Upper lobe of left lung (tissue), 6 donors: ENCODE measurements around the gene TAF1B. TPM values are rescaled to one million over a fixed set of nuclear protein-coding genes. Genes with fewer than 3 reads are reported as not detected.

ENCODE experiments used
- ATAC-seq, 2 donors: fragments of 200-7000 bp; cut with Tn5 transposase; one replicate each; pipeline ENCODE4 v1.9.1; 2022; ENCODE audit warnings: mild to moderate bottlenecking in 2 of 2, moderate library complexity in 2 of 2; ENCODE audit not compliant: low FRiP score in 2 of 2
- DNase-seq, 2 donors: peaks; one replicate each; pipeline ENCODE4 v3.0.0-alpha.2; 2019 to 2020
- H3K27ac ChIP-seq, 4 donors: fragments of 200-600 bp; sonication (generic); one replicate each; pipeline ENCODE4 v1.5.1; 2016 to 2019
- H3K27me3 ChIP-seq, 4 donors: fragments of 200-600 bp; sonication (generic); one replicate each; pipeline ENCODE4 v1.5.1; 2017 to 2019
- H3K36me3 ChIP-seq, 4 donors: fragments of 200-600 bp; sonication (generic); one replicate each; pipeline ENCODE4 v1.5.1; 2016 to 2019
- H3K4me1 ChIP-seq, 4 donors: fragments of 200-600 bp; sonication (generic); one replicate each; pipeline ENCODE4 v1.5.1; 2018 to 2019
- H3K4me3 ChIP-seq, 4 donors: fragments of 200-600 bp; sonication (generic); one replicate each; pipeline ENCODE4 v1.5.1; 2017 to 2019; ENCODE audit warnings: mild to moderate bottlenecking in 2 of 4, moderate library complexity in 1 of 4
- H3K9me3 ChIP-seq, 4 donors: fragments of 200-600 bp; sonication (generic); one replicate each; pipeline ENCODE4 v1.5.1; 2018 to 2019
- EP300 ChIP-seq, 4 donors: sonication (generic); formaldehyde crosslinking; IDR thresholded peaks; one replicate each; pipeline ENCODE4 v1.5.1; 2017; ENCODE audit warnings: antibody characterized with exemption in 4 of 4, control low read depth in 2 of 4
- POLR2A ChIP-seq, 4 donors: fragments of 450-650 bp; IDR thresholded peaks; one replicate each; pipeline ENCODE4 v1.5.1; 2016 to 2017; ENCODE audit warnings: antibody characterized with exemption in 4 of 4, mild to moderate bottlenecking in 2 of 4
- POLR2AphosphoS5 ChIP-seq, 2 donors: sonication (generic); formaldehyde crosslinking; IDR thresholded peaks; one replicate each; pipeline ENCODE4 v1.5.1; 2017; ENCODE audit warnings: antibody characterized with exemption in 2 of 2
- WGBS, 2 donors: methylation state at CpG; one replicate each; pipeline ENCODE4 v1.1.5; 2017 to 2018; 5-methylcytosine and 5-hydroxymethylcytosine counted together
- total RNA-seq, 6 donors: library from RNA; depleted of rRNA in 4 of 6; stranded (reverse); fragments of >200 nt in 4 of 6; gene quantifications; one replicate each; pipeline versions ENCODE4 v1.1.0 to v1.2.1, GENCODE V29; 2016 to 2021
- TF ChIP-seq, protein P1 (sequence below), 6 experiments: fragments of 450-650 bp in 4 of 6; fragments of 200-600 bp in 2 of 6; sonication (generic) in 2 of 6; IDR thresholded peaks; one replicate each; pipeline ENCODE4 v1.5.1; 2016 to 2019; ENCODE audit warnings: antibody characterized with exemption in 6 of 6
- donor health status: DM: no; HTN: no; CAD: no; lungs with moderate emphysema.
- donor health status: DM: no; HTN: yes; CAD: no; lungs with severe emphysema.

The TAF1B gene
- total RNA-seq, 6 donors from 2014 or later: 8.5 to 24.3 (median 16.7) TPM

DNA sequence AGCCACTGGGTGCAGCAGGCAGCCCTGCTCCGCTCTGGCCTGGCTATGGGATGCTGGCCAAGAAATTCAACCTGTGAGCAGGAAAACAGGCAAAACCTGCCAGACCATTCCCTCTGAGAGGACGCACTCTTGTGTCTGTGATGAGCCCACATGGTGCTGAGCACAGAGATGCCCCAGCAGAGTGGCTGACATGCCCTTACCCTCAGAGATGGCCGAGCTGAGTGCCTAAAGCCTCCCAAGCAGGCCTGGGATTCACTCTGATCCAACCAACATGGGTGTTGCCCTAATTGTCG is 34.3 kb upstream of the TAF1B start:
- no peak for TF ChIP-seq EP300 (IDR thresholded peaks at IDR 0.05)
- TF ChIP-seq, protein P1, sequence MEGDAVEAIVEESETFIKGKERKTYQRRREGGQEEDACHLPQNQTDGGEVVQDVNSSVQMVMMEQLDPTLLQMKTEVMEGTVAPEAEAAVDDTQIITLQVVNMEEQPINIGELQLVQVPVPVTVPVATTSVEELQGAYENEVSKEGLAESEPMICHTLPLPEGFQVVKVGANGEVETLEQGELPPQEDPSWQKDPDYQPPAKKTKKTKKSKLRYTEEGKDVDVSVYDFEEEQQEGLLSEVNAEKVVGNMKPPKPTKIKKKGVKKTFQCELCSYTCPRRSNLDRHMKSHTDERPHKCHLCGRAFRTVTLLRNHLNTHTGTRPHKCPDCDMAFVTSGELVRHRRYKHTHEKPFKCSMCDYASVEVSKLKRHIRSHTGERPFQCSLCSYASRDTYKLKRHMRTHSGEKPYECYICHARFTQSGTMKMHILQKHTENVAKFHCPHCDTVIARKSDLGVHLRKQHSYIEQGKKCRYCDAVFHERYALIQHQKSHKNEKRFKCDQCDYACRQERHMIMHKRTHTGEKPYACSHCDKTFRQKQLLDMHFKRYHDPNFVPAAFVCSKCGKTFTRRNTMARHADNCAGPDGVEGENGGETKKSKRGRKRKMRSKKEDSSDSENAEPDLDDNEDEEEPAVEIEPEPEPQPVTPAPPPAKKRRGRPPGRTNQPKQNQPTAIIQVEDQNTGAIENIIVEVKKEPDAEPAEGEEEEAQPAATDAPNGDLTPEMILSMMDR (IDR thresholded peaks at IDR 0.05): no peak
- TF ChIP-seq POLR2AphosphoS5 (IDR thresholded peaks at IDR 0.05): no peak
- no peak for TF ChIP-seq POLR2A (IDR thresholded peaks at IDR 0.05)
- WGBS, 2 donors: 81 to 90% methylated on average over 2 to 4 of the region's 4 CpGs
- peaks cover 9 to 30% (median 16%) of the 10 kb centered on the region in 4 donors for H3K4me1 ChIP-seq
- no peak overlapping the region for H3K27ac ChIP-seq
- H3K36me3 ChIP-seq: no peaks in the 10 kb centered on the region
- DNase-seq (peak in 1 of 2 donors; percentile 63), ATAC-seq (no peak)
- H3K9me3 ChIP-seq: no peaks in the 10 kb centered on the region
- no peak overlapping the region for H3K4me3 ChIP-seq
- H3K27me3 ChIP-seq: no peaks in the 10 kb centered on the region

- Histone ChIP-seq H3K27ac (no peak overlapping the region), H3K4me1 (peaks cover 12 to 36% (median 18%) of the 10 kb centered on the region in 4 donors), H3K4me3 (no peak overlapping the region), H3K9me3 (no peaks in the 10 kb centered on the region), H3K36me3 (no peaks in the 10 kb centered on the region), H3K27me3 (no peaks in the 10 kb centered on the region)
- DNase-seq (peak in 1 of 2 donors; percentile 73), ATAC-seq (no peak)
- WGBS, 2 donors: 75 to 94% methylated on average over 7 to 15 of the region's 15 CpGs
- TF ChIP-seq EP300 (IDR thresholded peaks at IDR 0.05) (no peak), POLR2AphosphoS5 (IDR thresholded peaks at IDR 0.05) (no peak), POLR2A (IDR thresholded peaks at IDR 0.05) (no peak)
Measured at GRCh38 chr2:9809448-9810088, 33.7 kb upstream of the TAF1B start.

DNA sequence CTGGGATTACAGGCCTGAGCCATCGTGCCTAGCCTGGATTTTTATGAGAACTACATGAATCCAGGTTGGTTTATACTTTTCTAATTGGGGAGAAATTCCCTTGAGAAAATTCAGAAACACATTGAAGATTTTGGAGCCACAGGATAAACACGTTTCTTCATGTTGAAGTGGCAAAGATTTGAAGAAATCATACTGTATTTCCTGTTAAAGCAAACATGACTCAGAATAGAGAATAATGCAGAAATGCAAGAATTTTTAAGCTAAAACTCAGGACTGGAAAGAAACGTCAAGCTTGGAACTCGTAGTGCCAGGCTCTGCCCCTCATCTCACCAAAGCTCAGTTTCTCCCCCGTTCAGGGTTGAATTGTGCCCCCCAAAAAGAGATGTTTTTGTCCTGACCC is 32.1 kb upstream of the TAF1B start:
- TF ChIP-seq, protein P1 (IDR thresholded peaks at IDR 0.05): no peak
- no peak for TF ChIP-seq POLR2AphosphoS5 (IDR thresholded peaks at IDR 0.05)
- peaks cover 12 to 38% (median 18%) of the 10 kb centered on the region in 4 donors for H3K4me1 ChIP-seq
- no peaks in the 10 kb centered on the region for H3K36me3 ChIP-seq
- H3K27ac ChIP-seq: no peak overlapping the region
- ATAC-seq: no peak
- no peaks in the 10 kb centered on the region for H3K9me3 ChIP-seq
- no peaks in the 10 kb centered on the region for H3K27me3 ChIP-seq
- DNase-seq: no peak
- no peak overlapping the region for H3K4me3 ChIP-seq
- 70 to 85% methylated on average over 5 of the region's 5 CpGs for WGBS, 2 donors

DNA sequence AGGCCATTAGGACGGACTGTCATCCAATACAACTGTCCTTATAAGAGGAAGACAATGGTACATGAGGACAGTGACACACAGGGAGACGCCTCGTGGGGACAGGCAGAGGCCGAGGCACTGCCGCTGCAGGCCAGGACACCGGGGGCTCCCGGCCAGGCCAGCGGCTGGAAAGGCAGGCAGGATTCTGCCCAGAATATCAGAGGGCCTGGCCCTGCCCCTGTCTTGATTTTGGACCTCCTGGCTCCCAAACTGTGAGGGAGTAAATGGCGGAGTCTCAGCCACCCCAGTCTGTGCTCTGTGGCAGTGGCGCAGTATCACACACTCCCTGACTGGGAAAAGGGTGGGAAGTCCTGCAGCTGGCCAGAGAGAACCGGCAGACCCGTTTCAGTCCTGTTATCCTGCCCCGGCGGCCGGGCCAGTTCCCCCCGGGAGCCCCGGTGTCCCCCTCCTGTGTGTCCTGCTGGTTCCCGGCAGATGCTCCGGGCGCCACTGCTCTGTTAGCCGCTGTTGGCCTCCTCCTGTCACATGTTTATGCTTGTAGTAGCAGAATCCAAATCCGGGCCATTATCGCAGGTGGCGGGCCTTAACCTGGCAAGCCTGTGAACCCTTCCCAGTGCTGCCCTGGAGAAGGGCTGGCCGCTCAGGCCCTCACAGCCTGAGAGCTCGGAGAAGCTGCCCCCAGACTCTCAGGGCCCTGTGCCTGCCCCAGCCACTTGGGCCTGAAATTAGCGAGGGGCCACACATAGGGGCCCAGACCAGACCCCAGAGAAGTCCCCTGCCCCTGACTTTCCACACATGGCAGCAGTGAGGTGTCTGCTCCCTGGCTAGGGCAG is 31.4 kb upstream of the TAF1B start:
- no peaks in the 10 kb centered on the region for H3K36me3 ChIP-seq
- ATAC-seq: no peak
- 90% methylated on average over 23 to 26 of the region's 27 CpGs for WGBS, 2 donors
- no peak overlapping the region for H3K4me3 ChIP-seq
- no peak for TF ChIP-seq EP300 (IDR thresholded peaks at IDR 0.05)
- TF ChIP-seq POLR2AphosphoS5 (IDR thresholded peaks at IDR 0.05): no peak
- TF ChIP-seq POLR2A (IDR thresholded peaks at IDR 0.05): no peak
- TF ChIP-seq, protein P1 (IDR thresholded peaks at IDR 0.05): no peak
- H3K27ac ChIP-seq: peak overlapping the region in 1 of 4 donors; percentile 42
- H3K9me3 ChIP-seq: no peaks in the 10 kb centered on the region
- DNase-seq: peak in 1 of 2 donors; percentile 72
- H3K4me1 ChIP-seq: peaks cover 12 to 38% (median 18%) of the 10 kb centered on the region in 4 donors
- H3K27me3 ChIP-seq: no peaks in the 10 kb centered on the region

GRCh38 chr2:9812945-9813311 is 30.3 kb upstream of the TAF1B start:
- ATAC-seq: no peak
- no peak for DNase-seq
- H3K27ac ChIP-seq: no peak overlapping the region
- no peak overlapping the region for H3K4me3 ChIP-seq
- no peaks in the 10 kb centered on the region for H3K9me3 ChIP-seq
- no peak for TF ChIP-seq POLR2A (IDR thresholded peaks at IDR 0.05)
- TF ChIP-seq, protein P1 (IDR thresholded peaks at IDR 0.05): no peak
- TF ChIP-seq EP300 (IDR thresholded peaks at IDR 0.05): no peak
- TF ChIP-seq POLR2AphosphoS5 (IDR thresholded peaks at IDR 0.05): no peak
- H3K27me3 ChIP-seq: no peaks in the 10 kb centered on the region
- WGBS, 2 donors: 77 to 86% methylated on average over 9 to 10 of the region's 10 CpGs
- H3K36me3 ChIP-seq: no peaks in the 10 kb centered on the region
- H3K4me1 ChIP-seq: peaks cover 12 to 38% (median 18%) of the 10 kb centered on the region in 4 donors
